ENCODE measurements around the gene KLHDC7B. TPM values are rescaled to one million over a fixed set of nuclear protein-coding genes. Genes with fewer than 3 reads are reported as not detected.

Gene KLHDC7B
- total and polyA plus RNA-seq, 10 of the 15 experiments (the other 5 are each of a cell fraction or from before 2014, with no cell fraction given): 0.05 to 2.2 (median 0.93) TPM; not detected in 2

DNA sequence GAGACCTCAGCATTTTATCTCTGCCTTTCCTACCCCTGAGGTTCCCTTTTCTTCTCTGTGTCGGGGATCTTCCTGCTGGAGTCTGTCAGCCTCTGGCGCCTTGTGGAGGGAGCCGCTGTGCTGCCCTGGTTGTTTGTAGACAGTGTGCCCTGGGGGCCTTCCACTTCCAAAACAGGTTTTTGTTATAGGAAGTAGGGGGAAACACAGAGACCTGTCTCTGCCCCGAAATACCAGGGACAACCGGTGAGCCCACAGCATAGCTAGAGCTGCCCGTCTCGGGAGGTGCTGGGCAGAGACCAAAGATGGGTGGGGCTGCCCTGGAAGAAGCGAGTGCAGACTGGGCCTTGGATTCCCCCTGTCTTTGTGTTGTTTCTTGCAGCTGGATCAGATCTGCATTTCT lies 29.6 kb upstream of the KLHDC7B start:
- H2AFZ ChIP-seq (ENCODE audit: control insufficient read depth, low read depth, low read length): no peak overlapping the region
- no peaks in the 10 kb centered on the region for H3K27me3 ChIP-seq (replicated peaks in 1 of 2; ENCODE audit: control insufficient read depth in 2 of 2, insufficient read depth in 2 of 2, low read length in 1 of 2)
- H3K27ac ChIP-seq (ENCODE audit: control insufficient read depth, insufficient read depth): no peak overlapping the region
- H3K9ac ChIP-seq (ENCODE audit: control insufficient read depth, insufficient read depth, low read length): no peak overlapping the region
- intact Hi-C loops (cut with micrococcal nuclease; ENCODE audit: unreplicated experiment) (no loop called here), in situ Hi-C loops (cut with MboI) (no loop called here)
- POLR2A ChIA-PET: interaction anchor here (1.9 kb wide), 1 partner anchor 9 kb away, joined by 8 read pairs; the partner anchor contains the start of gene SCO2
- 94% methylated on average over 8 of the region's 8 CpGs for WGBS (ENCODE audit: insufficient coverage, insufficient replicate concordance, low lambda C conversion rate, missing lambda C conversion rate)
- peaks cover 24% of the 10 kb centered on the region for H3K79me2 ChIP-seq (ENCODE audit: control insufficient read depth, insufficient read depth, low read length)
- H3K36me3 ChIP-seq (ENCODE audit: control insufficient read depth in 2 of 2, insufficient read depth in 2 of 2, low read length in 1 of 2): peaks cover 5 to 26% of the 10 kb centered on the region in 2 experiments; a peak in 3 of 4 replicates
- FAIRE-seq (no peak), ATAC-seq (no peak), DNase-seq (ENCODE audit: low read depth, low spot score) (no peak)
- H4K20me1 ChIP-seq (ENCODE audit: control insufficient read depth, insufficient read depth): no peaks in the 10 kb centered on the region
- H3K9me3 ChIP-seq (replicated peaks; ENCODE audit: control insufficient read depth, insufficient read depth, low read length): no peaks in the 10 kb centered on the region
- SMC1A ChIA-PET (ENCODE audit: uncharacterized antibody, unreplicated experiment): no interaction called here
- no peaks in the 10 kb centered on the region; the same call in 1 of the 2 replicates for H3K4me1 ChIP-seq (ENCODE audit: control insufficient read depth, insufficient read depth, low read length)
- CTCF ChIA-PET: no interaction called here
- no peak overlapping the region for H3K4me2 ChIP-seq (ENCODE audit: control insufficient read depth, insufficient read depth)
- BruUV-seq (replicated peaks): no TSS peak
- TF ChIP-seq MYC (IDR thresholded peaks at IDR 0.05; ENCODE audit: insufficient read depth, insufficient read length, insufficient replicate concordance, low read length, severe bottlenecking) (no peak), STAT1 (conservative IDR thresholded peaks at IDR 0.05) (no peak), BHLHE40 (IDR thresholded peaks at IDR 0.05; ENCODE audit: borderline replicate concordance in 1 of 2, low read depth in 2 of 2, low read length in 1 of 2) (no peak), GABPA (IDR thresholded peaks at IDR 0.05; ENCODE audit: low read depth) (no peak), ZBED1 (IDR thresholded peaks at IDR 0.05; ENCODE audit: borderline replicate concordance) (no peak), NFYB (IDR thresholded peaks at IDR 0.05; ENCODE audit: insufficient read depth, low read depth, low read length) (no peak), SIN3A (IDR thresholded peaks at IDR 0.05; ENCODE audit: low read depth, low read length) (no peak), PML (IDR thresholded peaks at IDR 0.05; ENCODE audit: low read length) (no peak), ETV6 (conservative IDR thresholded peaks at IDR 0.05 in 1 of 2, IDR thresholded peaks at IDR 0.05 in 1 of 2; ENCODE audit: borderline replicate concordance in 1 of 2, low read depth in 1 of 2) (no peak), RB1 (IDR thresholded peaks at IDR 0.05; ENCODE audit: borderline replicate concordance) (no peak), BACH1 (IDR thresholded peaks at IDR 0.05; ENCODE audit: borderline replicate concordance) (no peak), NRF1 (conservative IDR thresholded peaks at IDR 0.05; ENCODE audit: low read depth, low read length) (no peak), RBBP5 (conservative IDR thresholded peaks at IDR 0.05) (no peak), SUZ12 (IDR thresholded peaks at IDR 0.05; ENCODE audit: unreplicated experiment) (no peak), EZH2 (IDR thresholded peaks at IDR 0.05; ENCODE audit: borderline replicate concordance, control insufficient read depth, low read depth, low read length) (no peak), CBX3 (IDR thresholded peaks at IDR 0.05; ENCODE audit: borderline replicate concordance, low read depth) (no peak)
- TF ChIP-seq, protein P1, sequence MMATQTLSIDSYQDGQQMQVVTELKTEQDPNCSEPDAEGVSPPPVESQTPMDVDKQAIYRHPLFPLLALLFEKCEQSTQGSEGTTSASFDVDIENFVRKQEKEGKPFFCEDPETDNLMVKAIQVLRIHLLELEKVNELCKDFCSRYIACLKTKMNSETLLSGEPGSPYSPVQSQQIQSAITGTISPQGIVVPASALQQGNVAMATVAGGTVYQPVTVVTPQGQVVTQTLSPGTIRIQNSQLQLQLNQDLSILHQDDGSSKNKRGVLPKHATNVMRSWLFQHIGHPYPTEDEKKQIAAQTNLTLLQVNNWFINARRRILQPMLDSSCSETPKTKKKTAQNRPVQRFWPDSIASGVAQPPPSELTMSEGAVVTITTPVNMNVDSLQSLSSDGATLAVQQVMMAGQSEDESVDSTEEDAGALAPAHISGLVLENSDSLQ (IDR thresholded peaks at IDR 0.05): no peak
- TF ChIP-seq, protein P2, sequence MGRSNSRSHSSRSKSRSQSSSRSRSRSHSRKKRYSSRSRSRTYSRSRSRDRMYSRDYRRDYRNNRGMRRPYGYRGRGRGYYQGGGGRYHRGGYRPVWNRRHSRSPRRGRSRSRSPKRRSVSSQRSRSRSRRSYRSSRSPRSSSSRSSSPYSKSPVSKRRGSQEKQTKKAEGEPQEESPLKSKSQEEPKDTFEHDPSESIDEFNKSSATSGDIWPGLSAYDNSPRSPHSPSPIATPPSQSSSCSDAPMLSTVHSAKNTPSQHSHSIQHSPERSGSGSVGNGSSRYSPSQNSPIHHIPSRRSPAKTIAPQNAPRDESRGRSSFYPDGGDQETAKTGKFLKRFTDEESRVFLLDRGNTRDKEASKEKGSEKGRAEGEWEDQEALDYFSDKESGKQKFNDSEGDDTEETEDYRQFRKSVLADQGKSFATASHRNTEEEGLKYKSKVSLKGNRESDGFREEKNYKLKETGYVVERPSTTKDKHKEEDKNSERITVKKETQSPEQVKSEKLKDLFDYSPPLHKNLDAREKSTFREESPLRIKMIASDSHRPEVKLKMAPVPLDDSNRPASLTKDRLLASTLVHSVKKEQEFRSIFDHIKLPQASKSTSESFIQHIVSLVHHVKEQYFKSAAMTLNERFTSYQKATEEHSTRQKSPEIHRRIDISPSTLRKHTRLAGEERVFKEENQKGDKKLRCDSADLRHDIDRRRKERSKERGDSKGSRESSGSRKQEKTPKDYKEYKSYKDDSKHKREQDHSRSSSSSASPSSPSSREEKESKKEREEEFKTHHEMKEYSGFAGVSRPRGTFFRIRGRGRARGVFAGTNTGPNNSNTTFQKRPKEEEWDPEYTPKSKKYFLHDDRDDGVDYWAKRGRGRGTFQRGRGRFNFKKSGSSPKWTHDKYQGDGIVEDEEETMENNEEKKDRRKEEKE (IDR thresholded peaks at IDR 0.05): no peak
- no peak overlapping the region for H3K4me3 ChIP-seq
- RAD21 ChIA-PET (ENCODE audit: unreplicated experiment): no interaction called here

All from GM12878 (cell line).